ENCODE results near the gene GAS7.

Gene GAS7

GRCh38 chr17:9916108-9916507, 282.3 kb downstream of the GAS7 start:
- DNase-seq (ENCODE audit: low spot score): no peak

GRCh38 chr17:9913476-9913875, 284.9 kb downstream of the GAS7 start:
- DNase-seq (ENCODE audit: low spot score): no peak

- DNase-seq (ENCODE audit: low spot score): no peak
These were observed 286.0 kb downstream of the GAS7 start for GRCh38 chr17:9912121-9913099.

- no peak for DNase-seq (ENCODE audit: low spot score)
These were observed 287.3 kb downstream of the GAS7 start for GRCh38 chr17:9911089-9911488.

- no peak for DNase-seq (ENCODE audit: low spot score)
These were observed 289.8 kb downstream of the GAS7 start for GRCh38 chr17:9908649-9909042.

GRCh38 chr17:9907883-9908648, 290.3 kb downstream of the GAS7 start:
- no peak for DNase-seq (ENCODE audit: low spot score)

- DNase-seq (ENCODE audit: low spot score): no peak
These were observed 291.3 kb downstream of the GAS7 start for GRCh38 chr17:9907131-9907530.

- DNase-seq (ENCODE audit: low spot score): no peak
These were observed 291.8 kb downstream of the GAS7 start for GRCh38 chr17:9906616-9907015.

- DNase-seq (ENCODE audit: low spot score): no peak
These were observed 292.5 kb downstream of the GAS7 start for GRCh38 chr17:9905902-9906301.

GRCh38 chr17:9905078-9905415, 293.4 kb downstream of the GAS7 start, which contains the start of gene RCVRN:
Gene RCVRN (minus strand): TSS chr17:9905271. CDS start chr17:9905180, 91 bp downstream.
- DNase-seq (ENCODE audit: low spot score): no peak

GRCh38 chr17:9904277-9905077, 293.9 kb downstream of the GAS7 start:
- DNase-seq (ENCODE audit: low spot score): no peak

- no peak for DNase-seq (ENCODE audit: low spot score)
These were observed 296.3 kb downstream of the GAS7 start for GRCh38 chr17:9902120-9902519.

GRCh38 chr17:9900784-9901183, 297.6 kb downstream of the GAS7 start:
- DNase-seq (ENCODE audit: low spot score): no peak

GRCh38 chr17:9900044-9900594, 298.3 kb downstream of the GAS7 start:
- DNase-seq (ENCODE audit: low spot score): no peak

GRCh38 chr17:9899280-9900043, 298.9 kb downstream of the GAS7 start:
- DNase-seq (ENCODE audit: low spot score): no peak

- DNase-seq (ENCODE audit: low spot score): no peak
These were observed 299.6 kb downstream of the GAS7 start for GRCh38 chr17:9898812-9899211.

- DNase-seq (ENCODE audit: low spot score): no peak
These were observed 300.9 kb downstream of the GAS7 start for GRCh38 chr17:9897372-9897968.

GRCh38 chr17:9895923-9896322, 302.5 kb downstream of the GAS7 start:
- DNase-seq (ENCODE audit: low spot score): no peak

- DNase-seq (ENCODE audit: low spot score): no peak
These were observed 304.2 kb downstream of the GAS7 start for GRCh38 chr17:9894231-9894630.

GRCh38 chr17:9893411-9894012, 304.9 kb downstream of the GAS7 start:
- no peak for DNase-seq (ENCODE audit: low spot score)

Measured in Ammon's horn (tissue), 1 donor.